Fibroblast of lung (primary cell): ENCODE results near the gene OR10A4. TPM values are rescaled to one million over a fixed set of nuclear protein-coding genes. Genes with fewer than 3 reads are reported as not detected.

Source experiments
- DNase-seq, 2 donors: peaks; one replicate each; pipeline versions ENCODE4 v3.0.0 to v3.0.0-alpha.2; 2010; ENCODE audit warnings: low read depth in 2 of 2
- H2AFZ ChIP-seq: 2 replicates; pipeline ENCODE4 v1.5.1; 2012; ENCODE audit warnings: low read length, control low read depth, inconsistent platforms
- H3K27ac ChIP-seq: 2 replicates; pipeline ENCODE4 v1.5.1; 2011; ENCODE audit warnings: low read length, control low read depth; ENCODE audit not compliant: insufficient read depth
- H3K27me3 ChIP-seq: 2 replicates; pipeline ENCODE4 v1.5.1; 2011; ENCODE audit warnings: mild to moderate bottlenecking, low read length; ENCODE audit not compliant: control insufficient read depth, insufficient read depth
- H3K36me3 ChIP-seq: 2 replicates; pipeline ENCODE4 v1.5.1; 2011; ENCODE audit warnings: low read length; ENCODE audit not compliant: control insufficient read depth, insufficient read depth
- H3K4me1 ChIP-seq: 2 replicates; pipeline ENCODE4 v1.5.1; 2011; ENCODE audit warnings: low read length; ENCODE audit not compliant: control insufficient read depth, insufficient read depth; ENCODE audit errors: extremely low read depth
- H3K4me2 ChIP-seq: 2 replicates; pipeline ENCODE4 v1.5.1; 2011; ENCODE audit warnings: low read length, control low read depth; ENCODE audit not compliant: insufficient read depth; ENCODE audit errors: extremely low read depth
- H3K4me3 ChIP-seq, 4 experiments: fragments of 200-600 bp in 1 of 4; sonication (generic) in 1 of 4; replicated peaks in 1 of 4; 2 replicates each; pipeline ENCODE4 v1.5.1; 2011 to 2016; ENCODE audit warnings: low read length in 4 of 4, low read depth in 3 of 4, mild to moderate bottlenecking in 3 of 4, control low read depth in 2 of 4, inconsistent platforms in 1 of 4, mixed read lengths in 1 of 4; ENCODE audit not compliant: insufficient read depth in 1 of 4; ENCODE audit errors: control extremely low read depth in 1 of 4
- H3K79me2 ChIP-seq: 2 replicates; pipeline ENCODE4 v1.5.1; 2012; ENCODE audit warnings: mild to moderate bottlenecking, low read length, inconsistent platforms; ENCODE audit not compliant: control insufficient read depth, insufficient read depth
- H3K9ac ChIP-seq: 2 replicates; pipeline ENCODE4 v1.5.1; 2011; ENCODE audit warnings: mild to moderate bottlenecking, low read length, control low read depth; ENCODE audit not compliant: insufficient read depth
- H3K9me3 ChIP-seq: 2 replicates; pipeline ENCODE4 v1.5.1; 2012; ENCODE audit warnings: low read depth, low read length; ENCODE audit not compliant: control insufficient read depth, insufficient read depth
- H4K20me1 ChIP-seq: 2 replicates; pipeline ENCODE4 v1.5.1; 2011; ENCODE audit warnings: low read length; ENCODE audit not compliant: control insufficient read depth, insufficient read depth; ENCODE audit errors: extremely low read depth
- EZH2 ChIP-seq: IDR thresholded peaks from 2 replicates; pipeline ENCODE4 v1.5.1; 2012; ENCODE audit warnings: low read length, control low read depth, mild to moderate bottlenecking; ENCODE audit errors: missing control alignments
- polyA plus RNA-seq, 2 donors: library from polyadenylated mRNA; depleted of rRNA in 1 of 2; stranded (reverse) in 1 of 2; unstranded in 1 of 2; fragments of >200 nt; gene quantifications; 2 replicates each; pipeline ENCODE4 v1.2.1, GENCODE V29; 2011 to 2012; ENCODE audit warnings: missing spikeins in 1 of 2
- total RNA-seq: library from RNA; depleted of rRNA; stranded (reverse); fragments of >200 nt; gene quantifications from 2 replicates; pipeline ENCODE4 v1.2.1, GENCODE V29; 2014
- TF ChIP-seq, protein P1 (sequence below), 2 donors: IDR thresholded peaks in 1 of 2; conservative IDR thresholded peaks in 1 of 2; 1 replicate in 1 of 2; 2 replicates in 1 of 2; pipeline ENCODE4 v1.5.1; 2011 to 2012; ENCODE audit warnings: low read length in 2 of 2, control low read depth in 1 of 2, inconsistent platforms in 1 of 2, low read depth in 1 of 2, mild to moderate bottlenecking in 1 of 2

OR10A4 gene
- total and polyA plus RNA-seq, 2 donors (not counting 1 experiment from before 2014, with no cell fraction given), result not detected

DNA sequence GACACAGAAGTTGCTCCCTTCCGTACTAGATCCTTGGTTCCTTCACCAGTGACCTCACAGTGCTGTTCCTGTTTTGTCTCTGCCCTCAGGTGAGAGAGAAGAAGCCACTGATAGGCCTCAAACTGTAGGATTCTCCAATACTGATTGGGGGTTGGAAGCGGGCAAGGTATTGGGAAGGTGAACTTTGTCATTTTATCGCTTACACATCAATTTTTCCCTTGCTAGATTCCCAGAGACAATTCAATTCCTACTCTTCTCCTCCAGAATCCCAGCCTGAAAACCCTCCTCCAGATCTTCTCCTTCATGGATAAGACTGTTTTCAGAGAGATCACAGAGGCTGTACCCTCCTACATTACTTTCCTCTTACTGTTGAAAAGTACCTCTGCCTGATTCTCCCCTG lies 35.0 kb downstream of the OR10A4 start:
- Histone ChIP-seq H3K4me2 (no peak overlapping the region), H3K27me3 (no peaks in the 10 kb centered on the region), H3K9ac (no peak overlapping the region), H3K36me3 (no peaks in the 10 kb centered on the region), H4K20me1 (no peaks in the 10 kb centered on the region), H2AFZ (no peak overlapping the region), H3K4me3 (no peak overlapping the region), H3K79me2 (no peaks in the 10 kb centered on the region), H3K4me1 (no peaks in the 10 kb centered on the region), H3K27ac (no peak overlapping the region), H3K9me3 (no peaks in the 10 kb centered on the region)
- DNase-seq, result no peak
- TF ChIP-seq, protein P1, sequence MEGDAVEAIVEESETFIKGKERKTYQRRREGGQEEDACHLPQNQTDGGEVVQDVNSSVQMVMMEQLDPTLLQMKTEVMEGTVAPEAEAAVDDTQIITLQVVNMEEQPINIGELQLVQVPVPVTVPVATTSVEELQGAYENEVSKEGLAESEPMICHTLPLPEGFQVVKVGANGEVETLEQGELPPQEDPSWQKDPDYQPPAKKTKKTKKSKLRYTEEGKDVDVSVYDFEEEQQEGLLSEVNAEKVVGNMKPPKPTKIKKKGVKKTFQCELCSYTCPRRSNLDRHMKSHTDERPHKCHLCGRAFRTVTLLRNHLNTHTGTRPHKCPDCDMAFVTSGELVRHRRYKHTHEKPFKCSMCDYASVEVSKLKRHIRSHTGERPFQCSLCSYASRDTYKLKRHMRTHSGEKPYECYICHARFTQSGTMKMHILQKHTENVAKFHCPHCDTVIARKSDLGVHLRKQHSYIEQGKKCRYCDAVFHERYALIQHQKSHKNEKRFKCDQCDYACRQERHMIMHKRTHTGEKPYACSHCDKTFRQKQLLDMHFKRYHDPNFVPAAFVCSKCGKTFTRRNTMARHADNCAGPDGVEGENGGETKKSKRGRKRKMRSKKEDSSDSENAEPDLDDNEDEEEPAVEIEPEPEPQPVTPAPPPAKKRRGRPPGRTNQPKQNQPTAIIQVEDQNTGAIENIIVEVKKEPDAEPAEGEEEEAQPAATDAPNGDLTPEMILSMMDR (conservative IDR thresholded peaks at IDR 0.05 in 1 of 2, IDR thresholded peaks at IDR 0.05 in 1 of 2; ENCODE audit: low read depth in 1 of 2, low read length in 2 of 2), result no peak
- no peak for TF ChIP-seq EZH2

DNA sequence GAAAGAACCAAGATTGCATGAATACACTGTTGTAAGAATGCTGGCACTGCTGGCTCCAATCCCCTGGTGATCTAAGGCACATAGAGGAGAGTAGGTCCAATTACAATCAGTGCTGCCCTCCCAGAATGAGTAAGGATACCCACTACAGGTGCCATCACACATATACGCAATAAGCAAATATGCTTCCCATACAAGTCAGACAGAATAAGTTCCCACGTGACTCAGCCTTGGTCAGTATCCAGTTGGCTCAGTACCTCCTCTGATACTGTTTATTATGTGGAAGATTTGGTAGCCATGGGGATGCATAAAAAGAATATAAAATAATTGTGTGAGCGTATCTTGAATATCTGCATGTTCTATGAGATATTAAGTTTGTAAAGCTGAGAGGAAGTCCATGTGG lies 35.5 kb downstream of the OR10A4 start:
- TF ChIP-seq, protein P1 (conservative IDR thresholded peaks at IDR 0.05 in 1 of 2, IDR thresholded peaks at IDR 0.05 in 1 of 2; ENCODE audit: low read depth in 1 of 2, low read length in 2 of 2), result no peak
- TF ChIP-seq EZH2, result no peak
- Histone ChIP-seq H3K4me3 (no peak overlapping the region), H3K79me2 (no peaks in the 10 kb centered on the region), H4K20me1 (no peaks in the 10 kb centered on the region), H2AFZ (no peak overlapping the region), H3K9ac (no peak overlapping the region), H3K9me3 (no peaks in the 10 kb centered on the region), H3K36me3 (no peaks in the 10 kb centered on the region), H3K4me1 (no peaks in the 10 kb centered on the region), H3K4me2 (no peak overlapping the region), H3K27ac (no peak overlapping the region), H3K27me3 (no peaks in the 10 kb centered on the region)
- DNase-seq, result peak; percentile 13 to 36

DNA sequence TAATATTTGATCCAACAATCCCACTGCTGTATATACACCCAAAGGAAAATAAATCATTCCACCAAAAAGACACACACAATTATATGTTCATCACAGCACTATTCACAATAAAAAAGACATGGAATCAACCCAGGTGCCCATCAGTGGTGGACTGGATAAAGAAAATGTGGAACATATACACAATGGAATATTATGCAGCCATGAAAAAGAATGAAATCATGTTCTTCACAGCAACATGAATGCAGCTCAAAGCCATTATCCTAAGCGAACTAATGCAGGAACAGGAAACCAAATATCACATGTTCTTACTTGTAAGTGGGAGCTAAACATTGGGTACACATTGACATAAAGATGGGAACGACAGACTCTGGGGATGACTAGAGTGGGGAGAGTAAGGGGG lies 43.3 kb downstream of the OR10A4 start:
- H4K20me1 ChIP-seq, result no peaks in the 10 kb centered on the region
- no peak for DNase-seq
- no peak for TF ChIP-seq EZH2
- TF ChIP-seq, protein P1 (conservative IDR thresholded peaks at IDR 0.05 in 1 of 2, IDR thresholded peaks at IDR 0.05 in 1 of 2; ENCODE audit: low read depth in 1 of 2, low read length in 2 of 2), result no peak
- H3K9me3 ChIP-seq, result no peaks in the 10 kb centered on the region
- H3K4me1 ChIP-seq, result no peaks in the 10 kb centered on the region
- H3K79me2 ChIP-seq, result no peaks in the 10 kb centered on the region
- no peak overlapping the region for H3K9ac ChIP-seq
- no peak overlapping the region for H3K4me3 ChIP-seq
- no peaks in the 10 kb centered on the region for H3K36me3 ChIP-seq
- H2AFZ ChIP-seq, result no peak overlapping the region
- no peaks in the 10 kb centered on the region for H3K27me3 ChIP-seq
- H3K4me2 ChIP-seq, result no peak overlapping the region
- H3K27ac ChIP-seq, result no peak overlapping the region
